MCF 10A (cell line): ENCODE data around the gene SNAP47. TPM values are rescaled to one million over a fixed set of nuclear protein-coding genes. Genes with fewer than 3 reads are reported as not detected.

ENCODE experiments used
- BruUV-seq: library from RNA; stranded (reverse); fragments of 400-500 nt; replicated peaks from 2 replicates; lab custom pipeline; 2021; lab: Mats Ljungman, UMichigan
- CTCF ChIA-PET: fragments of 300-600 bp; sonication (Branson Sonifier 250); formaldehyde crosslinking; extraction: SDS; loops from one replicate; lab custom pipeline; 2021; ENCODE audit warnings: antibody characterized with exemption, inconsistent platforms; lab: Yijun Ruan, JAX
- POLR2A ChIA-PET: fragments of 300-600, 350-650 bp; sonication (Branson Sonifier 250); formaldehyde crosslinking; extraction: SDS; loops from one replicate; lab custom pipeline; 2020; ENCODE audit warnings: antibody characterized with exemption, inconsistent platforms; lab: Yijun Ruan, JAX
- DNase-seq: peaks from one replicate; pipeline ENCODE4 v3.0.0-alpha.2; 2018; ENCODE audit not compliant: unreplicated experiment
- H3K27ac Mint-ChIP-seq: one replicate; pipeline ENCODE4 v1.8.0; 2022; ENCODE audit warnings: mild to moderate bottlenecking, low read depth, mixed read lengths; ENCODE audit not compliant: unreplicated experiment
- H3K27me3 Mint-ChIP-seq: one replicate; pipeline ENCODE4 v1.8.0; 2022; ENCODE audit warnings: mixed read lengths; ENCODE audit not compliant: insufficient read depth, unreplicated experiment
- H3K36me3 Mint-ChIP-seq: one replicate; pipeline ENCODE4 v1.8.0; 2022; ENCODE audit warnings: mild to moderate bottlenecking, moderate library complexity, mixed read lengths; ENCODE audit not compliant: insufficient read depth, unreplicated experiment
- H3K4me1 Mint-ChIP-seq: one replicate; pipeline ENCODE4 v1.8.0; 2022; ENCODE audit warnings: mixed read lengths; ENCODE audit not compliant: insufficient read depth, unreplicated experiment
- H3K4me3 Mint-ChIP-seq: one replicate; pipeline ENCODE4 v1.8.0; 2022; ENCODE audit warnings: mild to moderate bottlenecking, moderate library complexity, mixed read lengths; ENCODE audit not compliant: unreplicated experiment
- H3K9me3 Mint-ChIP-seq: one replicate; pipeline ENCODE4 v1.8.0; 2022; ENCODE audit warnings: mixed read lengths; ENCODE audit not compliant: unreplicated experiment
- CTCF ChIP-seq: fragments of 200-600 bp; IDR thresholded peaks from one replicate; pipeline ENCODE4 v1.8.0; 2022; ENCODE audit warnings: antibody characterized with exemption, mild to moderate bottlenecking; ENCODE audit not compliant: unreplicated experiment
- intact Hi-C: fragments of 100-400 bp; cut with micrococcal nuclease; formaldehyde crosslinking; loops from 2 replicates; pipeline ENCODE4 v1.14.1; 2022
- total RNA-seq: library from RNA; stranded (reverse); gene quantifications from 2 replicates; pipeline ENCODE4 v1.2.3, GENCODE V29; 2022

Gene SNAP47
- total RNA-seq, 1 experiment from 2014 or later = 44.0 TPM

DNA sequence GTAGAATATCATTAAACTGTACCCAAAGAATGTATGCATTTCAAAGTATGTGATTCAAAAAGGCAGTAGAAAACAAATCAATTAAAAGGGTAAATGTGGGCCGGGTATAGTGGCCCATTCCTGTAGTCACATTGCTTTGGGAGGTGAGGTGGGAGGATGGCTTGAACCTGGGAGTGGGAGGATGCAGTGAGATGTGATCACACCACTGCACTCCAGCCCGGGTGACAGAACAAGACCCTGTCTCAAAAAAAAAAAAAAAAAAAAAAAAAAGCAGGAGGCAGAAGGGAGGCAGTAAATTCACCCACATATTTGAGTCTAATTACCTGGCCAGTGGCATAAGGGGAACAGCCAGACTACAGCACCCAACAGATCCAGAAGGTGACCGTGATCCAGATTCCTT, 62.4 kb downstream of the SNAP47 start:
- Mint-ChIP-seq H3K36me3 (no peaks in the 10 kb centered on the region), H3K4me1 (peaks cover 7% of the 10 kb centered on the region), H3K9me3 (no peaks in the 10 kb centered on the region), H3K27me3 (peaks cover 10% of the 10 kb centered on the region), H3K27ac (no peak overlapping the region), H3K4me3 (no peak overlapping the region)
- BruUV-seq = no TSS peak
- CTCF ChIA-PET = no interaction called here
- POLR2A ChIA-PET = no interaction called here
- no peak for TF ChIP-seq CTCF
- intact Hi-C loops = no loop called here
- no peak for DNase-seq

DNA sequence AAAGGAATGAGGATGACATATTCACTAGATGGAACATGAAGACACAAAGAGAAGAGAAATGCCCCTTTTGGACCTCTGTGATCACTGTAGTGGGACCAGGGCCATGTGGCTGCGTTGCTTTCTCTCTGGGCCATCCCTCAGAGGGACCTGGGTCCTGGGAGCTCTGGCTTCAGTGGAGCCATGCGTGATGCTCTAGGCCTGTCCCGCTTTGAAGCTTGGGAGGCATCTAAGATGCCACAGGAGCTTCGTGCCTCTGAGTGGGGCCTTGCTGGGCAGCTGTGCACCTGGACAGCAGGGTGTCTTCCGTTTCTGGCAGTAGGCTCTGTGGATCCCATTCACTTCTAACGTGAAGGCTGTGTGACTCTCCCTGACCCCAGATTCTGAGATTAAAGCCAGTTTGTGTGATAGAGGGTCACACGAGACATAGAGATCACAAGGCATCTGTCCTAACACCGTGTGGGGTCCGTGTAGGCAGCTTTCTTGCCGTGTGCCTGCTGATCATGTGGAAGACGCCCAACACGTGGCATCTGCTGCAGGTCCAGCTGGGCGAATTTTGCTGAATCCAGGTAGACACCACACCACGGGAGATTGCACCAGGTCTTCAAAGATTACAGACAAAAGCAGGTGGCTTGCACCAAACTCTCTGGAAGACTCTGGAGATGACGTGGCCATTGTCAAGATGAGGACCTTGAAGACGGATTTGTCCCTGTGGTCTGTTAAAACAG, 63.0 kb downstream of the SNAP47 start:
- CTCF ChIA-PET = interaction anchor here (1.2 kb wide), 1 partner anchor 293 kb away, joined by 3 read pairs; no protein-coding TSS in a partner anchor
- POLR2A ChIA-PET = interaction anchor here (1.8 kb wide), 1 partner anchor 25 kb away, joined by 4 read pairs; no protein-coding TSS in a partner anchor
- BruUV-seq = no TSS peak
- Mint-ChIP-seq H3K9me3 (peaks cover 6% of the 10 kb centered on the region), H3K27ac (no peak overlapping the region), H3K36me3 (no peaks in the 10 kb centered on the region), H3K4me3 (no peak overlapping the region), H3K4me1 (peaks cover 7% of the 10 kb centered on the region), H3K27me3 (peaks cover 10% of the 10 kb centered on the region)
- DNase-seq = no peak
- no peak for TF ChIP-seq CTCF
- intact Hi-C loops = no loop called here

- peaks cover under 1% of the 10 kb centered on the region for H3K4me1 Mint-ChIP-seq
- no peak for DNase-seq
- intact Hi-C loops = no loop called here
- peaks cover 10% of the 10 kb centered on the region for H3K27me3 Mint-ChIP-seq
- ChIA-PET CTCF (interaction anchor here (0.6 to 1.1 kb wide), 4 partner anchors 37 to 426 kb away, joined by 3 read pairs; no protein-coding TSS in a partner anchor), POLR2A (interaction anchor here (1.1 to 1.8 kb wide), 2 partner anchors 12 to 27 kb away, joined by 3 to 4 read pairs; no protein-coding TSS in a partner anchor)
- no TSS peak for BruUV-seq
- H3K27ac Mint-ChIP-seq = no peak overlapping the region
- TF ChIP-seq CTCF = no peak
- H3K4me3 Mint-ChIP-seq = no peak overlapping the region
- H3K9me3 Mint-ChIP-seq = peaks cover 8% of the 10 kb centered on the region
- no peaks in the 10 kb centered on the region for H3K36me3 Mint-ChIP-seq
Measured at GRCh38 chr1:227799756-227800155, 64.5 kb downstream of the SNAP47 start.

GRCh38 chr1:227803933-227804332, 68.7 kb downstream of the SNAP47 start:
- ChIA-PET POLR2A (interaction anchor here (1.0 to 1.5 kb wide), 4 partner anchors 9 to 142 kb away, joined by 3 to 7 read pairs (median 6); no protein-coding TSS in a partner anchor), CTCF (interaction anchor here (1.1 to 4.8 kb wide), 5 partner anchors 10 to 142 kb away, joined by 3 to 35 read pairs (median 8); no protein-coding TSS in a partner anchor)
- no peak for DNase-seq
- H3K27ac Mint-ChIP-seq = no peak overlapping the region
- no peaks in the 10 kb centered on the region for H3K27me3 Mint-ChIP-seq
- no peaks in the 10 kb centered on the region for H3K36me3 Mint-ChIP-seq
- intact Hi-C loops = no loop called here
- peaks cover 20% of the 10 kb centered on the region for H3K9me3 Mint-ChIP-seq
- no peak overlapping the region for H3K4me3 Mint-ChIP-seq
- peaks cover 25% of the 10 kb centered on the region for H3K4me1 Mint-ChIP-seq
- BruUV-seq = no TSS peak
- TF ChIP-seq CTCF = no peak
